GM19397 (cell line): Measurements from ENCODE around the gene CCDC116.
"Not testable (repeated sequence)": the region's sequence is repeated elsewhere in the genome, so short reads cannot be mapped to it uniquely, and the experiment has no call there.

Source experiments
- ATAC-seq: cut with Tn5 transposase; IDR thresholded peaks from one replicate; pipeline ENCODE4 v1.9.1; 2021; ENCODE audit warnings: mild to moderate bottlenecking, moderate library complexity; ENCODE audit not compliant: unreplicated experiment

Gene CCDC116

GRCh38 chr22:21632237-21632895 is at the start of gene CCDC116:
Gene CCDC116, plus strand, starts transcription at chr22:21632760. Its CDS starts 422 bp downstream, at chr22:21633182.
- ATAC-seq, result no peak

DNA sequence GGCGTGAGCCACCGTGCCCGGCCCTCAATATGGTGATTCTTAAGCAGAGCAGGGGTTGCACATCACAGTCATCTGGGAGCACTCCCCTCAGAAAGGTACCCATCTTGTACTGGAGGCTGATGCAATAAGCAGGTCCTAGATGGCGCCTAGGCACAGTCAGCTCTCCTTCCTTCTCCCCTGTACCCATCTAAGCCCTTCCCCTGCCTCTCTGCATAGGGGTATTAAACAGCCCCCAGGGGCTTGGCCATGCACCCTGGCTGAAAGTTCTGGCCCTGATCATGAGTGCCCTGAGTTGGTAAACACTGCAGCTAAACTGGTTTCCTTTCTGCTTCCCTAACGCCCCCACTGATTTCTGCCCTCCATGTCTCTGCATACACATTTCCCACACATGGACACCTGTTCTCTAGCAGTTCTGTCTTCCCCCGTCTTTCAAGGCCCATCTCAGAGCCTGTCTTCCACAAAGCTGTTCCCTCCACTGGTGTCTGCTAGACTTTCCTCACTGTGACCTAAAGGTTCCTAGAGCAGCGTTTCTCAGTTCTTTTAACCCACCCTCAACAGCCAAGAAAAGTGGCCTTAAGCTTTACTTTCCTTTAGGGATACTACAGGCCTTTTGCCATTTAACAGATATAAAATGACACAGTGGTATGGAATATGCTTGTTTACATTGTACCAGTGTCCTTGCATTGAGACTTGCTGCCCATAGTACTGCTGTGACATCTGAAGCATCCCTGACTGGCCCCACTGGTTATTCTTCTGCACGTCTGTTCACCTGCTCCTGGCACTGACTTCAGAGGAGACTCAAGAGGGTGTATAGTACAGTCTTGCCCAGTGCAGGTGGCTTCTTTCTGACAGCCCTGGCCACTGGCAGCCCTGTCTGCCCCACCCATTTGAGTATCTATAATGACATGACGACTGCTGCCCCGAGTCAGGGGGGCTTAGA is 49.5 kb upstream of the CCDC116 start:
- no peak for ATAC-seq

DNA sequence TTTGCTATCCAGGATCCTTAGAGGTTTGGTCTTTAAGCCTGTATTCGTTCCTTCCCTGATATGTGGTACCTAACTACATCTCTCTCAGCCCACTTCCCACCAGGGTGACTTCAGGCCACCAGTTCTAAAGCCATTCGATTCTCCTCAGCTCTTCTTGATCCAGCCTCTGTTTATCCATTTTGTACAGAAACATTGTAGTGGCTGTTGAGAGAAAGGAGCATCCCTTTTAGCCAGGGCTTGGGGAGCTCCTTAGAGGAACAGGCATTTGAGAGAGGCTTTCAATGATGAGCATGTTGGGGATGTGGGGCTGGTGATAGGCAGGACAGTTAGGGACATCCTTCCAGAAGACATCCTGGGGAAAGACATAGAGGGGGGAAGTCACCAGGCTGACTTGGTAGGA is 47.2 kb upstream of the CCDC116 start:
- ATAC-seq, result no peak

GRCh38 chr22:21587803-21588611 is 44.6 kb upstream of the CCDC116 start:
- peak; percentile 80 for ATAC-seq

DNA sequence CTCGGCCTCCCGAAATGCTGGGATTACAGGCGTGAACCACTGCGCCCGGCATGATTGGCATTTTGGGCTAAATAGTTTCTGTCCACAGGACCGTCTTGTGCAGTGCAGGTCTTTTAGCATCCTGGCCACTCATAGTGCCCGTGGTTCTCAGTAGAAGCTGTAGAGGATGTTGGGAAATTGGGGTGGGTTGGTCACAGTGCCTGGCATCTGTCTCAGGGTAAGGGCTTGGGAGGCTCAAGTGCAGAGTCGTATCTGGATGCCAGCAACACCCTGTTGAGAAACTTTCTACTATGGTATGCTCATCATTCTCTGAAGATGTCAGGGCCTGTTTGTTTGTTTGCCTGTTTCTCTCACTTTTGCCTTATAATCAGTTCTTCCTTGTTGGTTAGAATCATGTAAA is 43.2 kb upstream of the CCDC116 start:
- no peak for ATAC-seq

DNA sequence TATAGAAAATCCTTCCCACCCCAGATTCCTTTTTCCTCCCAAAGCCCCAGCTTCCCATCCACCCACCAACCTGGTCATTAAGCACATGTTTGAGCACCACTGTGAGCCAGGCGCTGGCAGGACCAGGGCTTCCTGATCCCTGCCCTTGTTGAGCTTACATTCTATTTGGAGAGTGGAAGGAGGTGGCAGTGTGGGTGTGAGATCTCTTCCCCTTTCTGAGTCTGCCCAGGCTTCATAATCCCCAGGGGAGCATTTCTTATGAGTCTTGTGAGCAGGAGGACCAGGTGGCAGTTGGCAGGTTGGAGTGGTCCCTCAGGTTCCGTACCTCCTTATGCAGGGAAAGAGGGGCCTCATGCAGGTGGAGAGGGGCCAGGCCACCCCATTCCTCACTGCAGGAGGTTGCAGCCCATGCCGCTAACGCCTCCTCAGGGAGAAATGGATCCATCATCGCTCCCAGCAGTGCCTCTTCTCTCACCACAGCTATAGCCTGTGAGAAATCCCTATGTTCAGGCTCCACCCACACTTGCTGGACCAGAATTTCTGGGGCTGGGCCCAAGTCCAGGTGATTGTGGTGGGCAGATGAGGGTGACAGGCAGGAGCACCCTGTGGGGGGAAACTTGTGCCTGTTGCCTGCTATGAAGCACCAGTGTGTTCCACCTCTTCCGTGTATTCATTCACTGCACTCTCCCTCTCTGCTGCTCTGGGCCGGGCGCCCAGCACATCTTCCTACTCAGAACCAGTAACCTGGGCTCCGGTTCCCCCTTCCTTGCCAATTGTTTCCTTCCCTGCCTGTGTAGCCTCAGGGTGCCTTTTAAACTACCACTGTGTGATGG is 41.5 kb upstream of the CCDC116 start:
- ATAC-seq, result no peak

DNA sequence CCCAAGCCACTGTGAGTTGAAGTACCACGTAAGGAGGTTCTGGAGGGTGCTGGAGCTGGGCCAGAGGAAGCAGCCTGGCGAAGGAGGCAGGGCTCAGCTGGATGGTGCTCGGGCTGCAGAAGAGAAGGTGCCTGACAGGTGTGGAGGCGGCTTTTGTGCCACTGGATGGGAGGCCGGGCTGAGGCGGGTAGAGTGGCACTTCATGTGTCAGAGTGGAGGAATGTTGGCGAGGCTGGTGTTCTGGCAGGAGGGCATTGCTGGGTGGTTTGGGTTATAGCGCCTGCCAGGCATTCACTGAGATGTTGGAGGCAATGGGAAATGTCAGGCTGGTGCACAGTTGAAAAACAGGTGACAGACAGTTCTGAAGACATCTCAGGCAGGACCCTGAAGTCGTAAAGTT is 40.9 kb upstream of the CCDC116 start:
- ATAC-seq, result no peak

DNA sequence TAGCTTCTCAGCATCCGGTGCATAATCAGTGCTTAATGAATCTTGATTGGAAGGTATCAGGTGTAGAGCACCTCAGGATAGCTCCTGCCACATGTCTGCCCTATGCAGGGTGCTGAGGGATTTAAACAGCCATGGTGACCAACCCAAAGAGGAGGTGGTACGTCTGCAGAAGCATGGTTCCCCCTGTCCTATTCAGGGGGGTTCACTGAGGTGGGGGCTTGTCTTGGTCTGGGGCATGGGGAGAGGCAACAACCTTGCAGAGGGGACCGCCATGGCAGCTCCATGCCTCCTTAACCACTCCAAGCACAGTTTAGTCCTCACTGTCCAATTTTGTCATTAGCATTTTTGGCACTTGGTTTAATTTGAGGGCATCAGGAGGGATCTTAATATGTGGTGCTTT is 40.1 kb upstream of the CCDC116 start:
- no peak for ATAC-seq

DNA sequence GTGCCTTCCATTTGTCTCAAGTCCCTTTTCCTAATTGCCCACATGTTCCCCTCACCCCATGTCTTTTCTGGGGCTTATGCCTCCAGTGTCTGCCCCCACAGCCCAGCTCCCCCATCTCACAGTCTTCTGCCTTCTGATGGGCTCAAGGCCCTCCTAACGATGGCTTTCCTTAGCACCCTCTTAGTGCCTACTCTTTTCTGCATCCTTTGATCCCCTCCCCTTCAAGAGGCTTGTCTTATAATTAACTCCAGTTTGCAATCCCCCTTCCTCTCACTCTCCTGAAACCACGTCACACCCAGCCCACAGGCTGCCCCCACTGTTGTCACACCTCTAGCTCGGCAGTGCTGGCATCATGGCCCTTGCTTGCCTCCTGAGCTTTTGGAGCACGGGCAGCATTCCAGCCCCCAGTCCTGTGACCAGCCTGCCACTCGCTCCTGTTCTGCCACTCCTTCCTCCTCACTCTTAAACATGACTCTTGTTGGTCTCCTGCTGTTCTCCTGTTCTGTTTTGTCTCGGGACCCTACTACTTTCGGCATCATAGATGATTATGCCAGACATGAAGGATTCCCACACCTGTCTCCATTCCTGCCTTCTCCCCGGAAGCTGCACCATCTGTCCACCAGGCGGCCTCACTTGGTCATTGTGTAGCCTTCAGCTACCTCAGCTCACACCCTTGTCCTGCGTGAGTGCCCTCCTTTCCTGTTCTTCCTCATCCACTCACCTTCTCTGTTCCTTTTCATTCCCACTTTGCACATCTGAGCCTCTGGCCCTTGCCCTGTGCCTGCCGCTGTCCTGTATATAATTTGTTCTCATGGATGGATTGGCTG is 38.9 kb upstream of the CCDC116 start:
- ATAC-seq, result no peak

GRCh38 chr22:21594865-21595452 is 37.6 kb upstream of the CCDC116 start:
- ATAC-seq, result no peak

DNA sequence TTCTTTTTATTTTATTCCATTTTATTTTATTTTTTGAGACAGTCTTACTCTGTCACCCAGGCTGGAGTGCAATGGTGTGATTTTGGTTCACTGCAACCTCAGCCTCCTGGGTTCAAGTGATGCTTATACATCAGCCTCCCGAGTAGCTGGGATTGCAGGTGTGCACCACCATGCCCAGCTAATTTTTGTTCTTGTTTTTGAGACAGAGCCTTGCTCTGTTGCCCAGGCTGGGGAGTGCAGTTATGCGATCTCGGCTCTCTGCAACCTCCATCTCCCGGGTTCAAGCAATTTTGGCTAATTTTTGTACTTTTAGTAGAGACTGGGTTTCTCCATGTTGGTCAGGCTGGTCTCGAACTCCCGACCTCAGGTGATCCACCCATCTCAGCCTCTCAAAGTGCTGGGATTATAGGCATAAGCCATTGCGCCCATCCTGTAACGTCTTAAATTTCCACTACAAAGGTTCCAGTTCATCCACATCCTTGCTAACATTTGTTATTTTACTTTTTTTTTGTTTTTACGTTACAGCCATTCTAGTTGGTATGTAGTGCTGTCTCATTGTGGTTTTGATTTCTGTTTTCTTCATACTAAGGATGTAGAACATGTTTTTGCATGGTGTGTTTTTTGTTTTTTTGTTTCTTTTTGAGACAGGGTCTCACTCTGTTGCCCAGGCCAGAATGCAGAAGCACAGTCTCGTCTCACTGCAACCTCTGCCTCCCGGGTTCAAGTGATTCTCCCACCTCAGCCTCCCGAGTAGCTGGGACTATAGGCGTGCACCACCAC is 36.0 kb upstream of the CCDC116 start:
- ATAC-seq, result not testable (repeated sequence)

GRCh38 chr22:21598302-21598701 is 34.3 kb upstream of the CCDC116 start:
- ATAC-seq, result no peak

GRCh38 chr22:21599053-21599893 is 33.3 kb upstream of the CCDC116 start:
- ATAC-seq, result no peak

GRCh38 chr22:21602579-21602978 is 30.0 kb upstream of the CCDC116 start:
- ATAC-seq, result no peak

DNA sequence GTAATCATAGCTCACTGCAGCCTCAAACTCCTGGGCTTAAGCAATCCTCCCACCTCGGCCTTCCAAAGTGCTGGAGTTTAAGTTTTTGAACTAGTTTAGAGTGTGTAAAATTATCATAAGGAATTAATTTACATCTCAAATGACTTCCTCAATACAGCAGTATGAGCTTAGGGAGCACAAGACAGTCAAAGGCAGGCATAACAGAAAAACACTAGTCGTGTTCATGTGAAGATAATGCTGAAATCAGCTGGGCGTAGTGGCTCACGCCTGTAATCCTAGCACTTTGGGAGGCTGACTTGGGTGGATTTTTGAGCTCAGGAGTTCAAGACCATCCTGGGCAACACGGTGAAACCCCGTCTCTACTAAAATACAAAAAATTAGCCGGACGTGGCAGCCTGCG is 28.6 kb upstream of the CCDC116 start:
- ATAC-seq, result no peak

DNA sequence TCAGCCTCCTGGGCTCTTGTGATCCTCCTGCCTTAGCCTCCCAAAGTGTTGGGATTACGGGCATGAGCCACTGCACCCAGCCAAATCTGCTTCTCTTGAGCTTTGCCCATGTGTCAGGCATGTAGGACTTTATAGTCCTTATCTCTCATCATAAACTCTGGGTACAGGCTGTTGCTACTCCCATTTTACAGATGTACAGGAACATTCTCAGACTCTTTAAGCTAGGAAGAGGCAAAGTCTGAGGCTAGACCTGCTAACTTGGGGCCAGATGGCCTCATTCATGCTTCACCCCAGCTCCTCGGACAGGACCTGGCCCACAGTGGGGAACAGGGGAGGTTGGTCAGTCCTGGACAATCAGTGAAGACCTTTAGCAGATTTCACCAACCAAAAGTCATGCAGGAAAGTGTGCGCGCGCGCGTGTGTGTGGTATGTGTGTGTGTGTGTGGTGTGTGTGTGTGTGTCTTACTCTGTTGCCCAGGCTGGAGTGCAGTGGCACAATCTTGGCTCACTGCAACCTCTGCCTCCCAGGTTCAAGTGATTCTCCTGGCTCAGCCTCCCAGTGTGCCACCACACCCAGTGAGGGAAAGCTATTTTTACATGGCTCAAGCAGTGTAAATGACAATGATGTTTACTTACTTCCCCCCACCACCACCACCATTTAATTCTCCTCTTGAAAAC is 26.5 kb upstream of the CCDC116 start:
- no peak for ATAC-seq

DNA sequence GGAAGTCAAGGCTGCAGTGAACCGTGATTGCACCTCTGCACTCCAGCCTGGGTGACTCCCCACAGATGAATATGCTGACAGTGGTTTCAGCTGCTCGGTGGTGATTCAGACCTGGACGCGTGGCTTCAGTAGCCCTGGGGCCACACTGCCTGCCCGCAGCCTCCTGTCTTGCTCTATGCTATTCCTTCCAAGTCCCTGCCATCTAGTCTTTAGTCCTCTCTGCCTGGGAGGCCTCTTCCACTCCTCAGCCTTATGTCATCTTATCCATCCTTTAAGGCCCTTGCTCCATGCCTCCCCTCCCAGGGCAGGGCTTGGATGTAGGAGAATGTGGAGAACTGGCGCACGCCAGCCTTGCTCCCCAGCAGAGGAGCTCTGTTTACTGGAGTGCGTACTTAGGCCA is 25.8 kb upstream of the CCDC116 start:
- no peak for ATAC-seq
